NCI-H345 treated with DMSO at 0.1 percent for 48 hours (cell line): Measurements from ENCODE around the gene TMCO4.

Source experiments
- DNase-seq: peaks from one replicate; lab custom pipeline; 2025; ENCODE audit not compliant: unreplicated experiment; lab: John Stamatoyannopoulos, UW

TMCO4 gene

DNA sequence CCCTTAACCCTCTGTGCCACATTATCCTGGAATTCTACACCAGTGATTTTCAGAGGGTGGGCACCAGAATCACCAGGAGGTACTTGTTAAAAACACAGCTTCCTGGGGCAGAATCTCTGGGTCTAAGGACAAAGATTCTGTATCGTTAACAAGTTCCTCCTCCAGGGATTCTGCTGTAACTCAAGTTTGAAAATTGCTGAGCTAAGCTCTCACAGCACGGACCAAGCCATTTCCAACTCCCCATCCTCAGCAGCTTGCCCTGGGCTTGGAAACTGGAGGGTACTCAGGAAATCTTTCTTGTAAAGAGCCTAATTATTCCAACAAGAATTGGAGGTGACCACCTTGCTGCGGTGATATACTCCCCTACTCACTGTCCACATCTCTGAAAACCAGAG is 48.8 kb downstream of the TMCO4 start:
- no peak for DNase-seq

DNA sequence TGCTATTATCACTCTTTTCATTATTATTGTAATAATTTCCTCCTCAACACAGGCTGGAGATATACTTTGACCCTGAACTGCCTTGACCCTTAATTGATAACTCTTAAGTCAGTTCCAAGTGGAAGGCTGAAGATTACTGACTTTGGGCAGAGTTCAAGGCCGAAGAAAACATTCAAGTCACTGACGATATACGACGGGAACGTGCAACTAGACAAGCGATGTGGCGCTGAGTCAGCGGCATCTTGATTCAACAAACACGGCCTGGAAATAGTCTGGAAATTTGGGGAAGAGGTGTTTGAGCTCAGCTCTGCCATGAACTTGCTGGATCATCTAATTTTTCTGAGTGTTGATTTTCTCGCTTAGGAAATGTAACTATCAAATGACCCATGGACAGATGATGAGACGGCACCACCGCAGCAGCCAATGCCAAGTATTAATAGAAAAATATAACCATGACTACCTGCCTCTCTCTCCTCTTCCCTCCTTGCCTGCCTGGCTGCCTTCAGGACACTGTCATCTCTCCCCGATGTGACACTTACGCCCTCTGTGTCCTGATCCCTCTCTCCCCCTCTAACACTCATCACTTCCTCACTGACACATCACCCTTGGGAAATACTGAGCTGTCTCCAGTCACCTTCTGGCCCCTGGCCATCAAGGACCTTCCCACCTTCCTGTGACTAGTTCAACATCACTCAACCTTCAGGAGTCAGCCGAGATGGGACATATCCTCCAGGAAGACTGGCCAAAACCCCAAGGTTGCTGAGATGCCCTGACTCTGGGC is 49.4 kb downstream of the TMCO4 start:
- no peak for DNase-seq

DNA sequence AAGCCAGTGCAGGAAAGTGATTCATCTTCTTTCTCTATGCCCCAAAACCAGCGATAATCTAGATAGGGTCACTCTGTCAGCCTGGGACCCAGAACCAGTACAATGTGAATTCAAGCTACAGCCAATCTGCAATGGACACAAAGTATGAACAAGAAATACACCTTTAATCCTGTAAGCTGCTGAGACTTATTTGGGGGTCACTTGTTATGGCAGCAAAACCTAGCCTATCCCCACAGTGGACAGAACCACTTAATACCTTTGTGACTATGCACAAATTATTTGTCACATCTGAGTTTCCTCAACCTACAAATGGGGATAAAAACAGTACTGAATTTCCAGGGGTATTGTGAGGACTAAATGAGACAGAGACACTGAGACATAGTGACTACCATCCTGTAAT is 50.0 kb downstream of the TMCO4 start:
- DNase-seq, result no peak

DNA sequence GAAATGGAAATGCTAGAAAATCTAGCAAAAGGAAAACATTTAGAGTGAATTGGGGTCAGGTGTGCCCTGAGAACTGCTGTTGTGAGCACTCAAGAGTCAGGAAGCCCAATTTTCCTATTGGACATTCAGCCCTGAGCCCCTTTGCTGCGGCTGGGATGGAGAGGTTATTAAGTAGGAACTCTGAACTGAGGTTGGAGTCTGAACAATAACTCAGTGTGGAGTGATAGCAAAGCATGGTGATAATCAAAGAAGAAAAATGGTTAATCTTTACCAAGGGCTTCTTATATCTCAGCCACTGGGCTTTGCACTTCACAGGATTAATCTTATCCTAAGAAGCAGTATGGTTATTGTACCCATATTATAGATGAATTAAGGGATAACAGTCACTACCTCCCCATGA is 52.0 kb downstream of the TMCO4 start:
- DNase-seq, result no peak

DNA sequence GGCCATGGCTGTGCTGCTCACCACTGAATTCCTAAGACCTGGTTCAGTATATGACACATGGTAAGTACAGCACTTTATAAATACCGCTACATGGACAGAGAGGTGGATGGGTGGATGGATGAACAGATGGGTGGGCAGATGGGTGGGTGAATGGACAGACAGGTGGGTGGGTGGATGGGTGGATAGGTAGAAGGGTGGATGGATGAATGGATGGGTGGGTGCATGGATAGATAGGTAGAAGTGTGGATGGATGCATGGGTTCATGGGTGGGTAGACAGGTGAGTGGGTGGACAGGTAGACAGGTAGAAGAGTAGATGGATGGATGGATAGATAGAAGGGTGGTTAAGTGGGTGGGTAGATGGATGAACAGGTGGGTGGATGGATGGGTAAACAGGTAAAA is 54.8 kb downstream of the TMCO4 start:
- no peak for DNase-seq

DNA sequence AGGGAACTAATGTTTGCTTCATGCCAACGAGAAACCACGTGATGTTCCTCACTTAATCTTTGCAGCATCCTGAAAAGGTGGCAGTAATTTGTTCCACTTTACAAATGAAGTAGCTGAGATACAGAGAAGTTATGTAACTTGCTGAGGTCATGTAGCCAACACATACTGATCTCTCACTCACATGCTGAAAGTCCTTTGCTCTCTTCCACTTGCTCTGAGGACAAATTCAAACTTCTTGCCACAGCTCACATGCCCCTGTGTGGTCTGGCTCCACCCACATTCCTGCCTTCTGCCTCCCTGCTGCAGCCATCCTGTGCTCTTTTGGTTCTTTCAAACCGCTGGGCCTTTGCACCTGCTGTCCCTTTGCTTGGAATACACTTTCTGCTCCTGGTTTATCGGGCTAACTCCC is 55.4 kb downstream of the TMCO4 start:
- no peak for DNase-seq

DNA sequence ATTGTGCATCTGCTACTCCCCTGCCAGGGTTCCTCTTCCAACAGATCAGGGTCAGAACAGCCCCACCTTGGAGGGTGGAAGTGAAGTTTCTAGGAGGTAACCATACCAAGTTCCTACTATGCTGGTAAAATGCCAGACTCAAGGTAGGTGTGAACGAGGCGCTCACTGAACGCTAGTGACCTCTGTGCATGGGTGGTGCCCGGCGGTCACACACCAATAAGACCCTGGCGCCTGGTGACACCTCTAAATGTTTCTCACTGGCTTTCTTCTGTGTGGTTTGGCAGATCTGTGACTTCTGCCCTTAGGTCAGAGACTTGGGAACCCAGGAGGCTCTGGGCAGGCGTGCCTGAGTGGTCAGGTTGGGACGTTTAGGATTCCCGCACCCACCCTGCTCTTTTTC is 55.9 kb downstream of the TMCO4 start:
- DNase-seq, result no peak

DNA sequence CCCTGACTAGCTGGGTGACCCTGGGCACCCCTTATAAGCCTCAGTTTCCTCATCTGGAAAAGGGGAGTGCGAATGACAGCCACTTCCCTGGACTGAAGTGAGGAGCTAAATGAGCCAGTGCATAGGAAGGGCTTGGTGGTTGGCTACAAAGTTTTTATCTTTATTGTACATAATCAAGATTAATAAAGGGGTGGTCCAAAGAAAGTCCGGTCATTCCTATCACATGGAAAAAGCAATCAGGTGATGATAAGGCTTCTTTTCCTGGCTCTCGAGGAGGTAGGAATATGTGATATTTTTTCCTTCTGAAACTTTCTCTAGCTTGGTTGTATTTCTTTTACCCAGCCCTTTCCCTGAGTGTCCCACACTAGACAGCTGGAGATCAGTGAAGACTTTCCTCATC is 56.5 kb downstream of the TMCO4 start:
- DNase-seq, result no peak

DNA sequence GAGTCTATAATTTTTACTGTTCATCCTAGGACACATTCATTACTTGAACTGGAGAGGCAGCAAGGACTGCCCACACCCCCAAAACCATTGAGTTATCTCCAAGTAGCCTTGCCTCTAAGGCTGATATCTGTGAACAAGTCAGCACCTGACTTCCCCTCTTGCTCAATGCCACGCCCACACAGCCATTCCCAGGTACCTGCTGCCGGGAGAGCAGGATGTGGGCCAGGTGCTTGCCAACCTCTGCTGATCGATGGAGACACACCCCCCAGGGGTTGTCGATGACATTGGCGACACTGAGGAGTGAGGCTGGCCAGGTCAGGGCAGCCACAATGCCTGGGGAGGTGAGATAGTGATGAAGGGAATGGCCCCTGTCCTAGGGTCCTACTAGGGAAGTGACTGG is 60.1 kb downstream of the TMCO4 start:
- no peak for DNase-seq

DNA sequence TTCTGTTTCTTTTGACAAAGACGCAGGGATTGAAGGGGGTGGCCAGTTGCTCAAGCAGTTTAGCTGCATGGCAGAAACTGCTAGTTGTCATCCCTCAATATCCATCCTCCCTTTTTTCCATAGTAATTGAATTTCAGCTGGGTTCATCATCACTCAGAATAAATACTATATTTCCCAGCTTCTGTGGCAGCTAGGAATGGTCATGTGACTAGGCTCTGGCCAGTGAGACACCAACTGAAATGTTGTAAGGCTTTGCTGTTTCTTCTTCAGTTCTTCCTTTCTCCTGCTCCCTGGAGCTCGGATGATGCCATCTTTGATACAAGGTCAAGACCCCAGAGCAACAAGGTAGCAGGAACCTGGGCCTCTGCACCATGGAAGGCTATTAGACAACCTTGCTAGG is 61.0 kb downstream of the TMCO4 start:
- no peak for DNase-seq

DNA sequence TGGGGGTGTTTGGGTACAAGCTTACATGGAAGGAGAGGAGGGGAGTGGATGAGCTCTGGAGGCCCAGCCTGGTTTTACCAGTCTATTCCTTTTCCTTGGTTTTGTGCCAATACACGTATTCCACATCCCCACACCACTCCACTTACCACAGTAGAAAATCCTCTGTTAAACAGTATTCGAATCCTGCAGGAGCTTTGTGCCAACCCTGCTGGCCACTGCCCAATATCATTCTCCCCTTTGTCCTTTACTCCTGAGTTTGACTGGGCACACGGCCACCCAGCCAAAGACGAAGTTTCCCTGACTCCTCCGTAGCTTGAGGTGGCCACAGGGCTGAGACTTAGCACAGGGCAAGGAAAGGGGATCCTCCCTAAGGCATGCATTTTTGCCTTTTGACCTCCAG is 61.6 kb downstream of the TMCO4 start:
- no peak for DNase-seq

DNA sequence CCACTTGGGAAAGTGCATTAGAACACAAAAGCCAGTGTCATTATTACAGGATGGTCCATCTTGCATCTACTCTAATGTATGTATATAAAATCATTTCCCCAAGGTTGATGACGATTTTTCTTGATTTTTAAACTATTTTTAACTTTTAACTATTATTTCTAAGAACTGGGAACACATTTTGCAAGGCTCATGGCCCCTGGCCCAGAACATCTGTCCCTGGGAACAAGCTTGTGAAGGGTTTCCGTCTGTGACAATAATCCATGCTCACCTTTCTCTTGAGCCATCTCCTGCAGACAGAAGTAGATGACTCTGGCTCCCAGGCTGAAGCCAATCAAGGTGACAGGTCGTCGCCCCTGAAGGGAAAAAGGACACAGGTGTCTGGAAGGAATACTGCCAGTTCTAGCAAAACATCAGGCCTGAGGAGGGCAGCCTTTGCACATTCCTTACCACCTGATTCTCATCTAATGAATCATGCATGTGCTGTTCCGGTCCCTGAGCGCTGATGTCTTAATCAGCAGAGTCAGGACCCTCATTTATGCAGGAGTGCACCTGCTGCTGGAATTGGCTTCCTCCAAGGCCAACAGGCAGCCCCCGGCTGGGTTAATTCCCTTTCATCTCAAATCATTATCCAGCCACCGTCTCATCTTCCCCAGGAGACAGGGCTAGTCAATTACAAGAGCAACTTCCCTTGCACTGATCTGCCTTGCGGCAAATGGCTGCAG is 62.5 kb downstream of the TMCO4 start:
- no peak for DNase-seq

DNA sequence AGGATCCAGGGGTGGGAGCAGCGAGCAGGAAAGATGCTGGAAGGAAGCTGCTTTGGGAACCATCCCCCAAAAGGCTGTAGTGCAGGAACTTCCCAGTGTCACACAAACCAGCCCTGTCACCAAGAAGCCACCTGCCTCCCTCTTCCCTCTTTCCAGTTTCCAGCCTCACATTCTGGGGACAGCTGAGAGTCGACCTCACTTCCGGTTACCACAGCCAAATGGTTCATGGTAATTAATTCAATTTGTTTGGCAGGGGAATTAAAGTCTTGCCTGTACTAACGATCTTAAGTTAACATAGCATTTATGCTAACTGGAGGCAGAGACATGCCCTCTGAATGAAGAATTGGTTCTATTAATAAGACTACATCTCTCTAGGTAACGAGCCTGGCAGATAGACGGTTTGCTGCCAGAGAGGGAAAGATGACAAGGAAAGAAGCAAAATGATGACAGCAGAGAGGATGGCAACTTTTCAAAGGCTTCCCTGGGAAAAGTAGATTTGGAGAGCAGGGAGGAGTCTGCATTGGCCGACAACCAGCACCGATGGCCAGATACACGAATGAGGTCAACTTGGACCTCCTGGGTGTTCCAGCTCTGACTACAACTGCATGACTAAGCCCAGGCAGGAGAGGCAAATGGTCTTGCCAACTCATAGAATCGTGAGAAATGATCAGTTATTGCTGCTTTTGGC is 64.1 kb downstream of the TMCO4 start:
- DNase-seq, result no peak

DNA sequence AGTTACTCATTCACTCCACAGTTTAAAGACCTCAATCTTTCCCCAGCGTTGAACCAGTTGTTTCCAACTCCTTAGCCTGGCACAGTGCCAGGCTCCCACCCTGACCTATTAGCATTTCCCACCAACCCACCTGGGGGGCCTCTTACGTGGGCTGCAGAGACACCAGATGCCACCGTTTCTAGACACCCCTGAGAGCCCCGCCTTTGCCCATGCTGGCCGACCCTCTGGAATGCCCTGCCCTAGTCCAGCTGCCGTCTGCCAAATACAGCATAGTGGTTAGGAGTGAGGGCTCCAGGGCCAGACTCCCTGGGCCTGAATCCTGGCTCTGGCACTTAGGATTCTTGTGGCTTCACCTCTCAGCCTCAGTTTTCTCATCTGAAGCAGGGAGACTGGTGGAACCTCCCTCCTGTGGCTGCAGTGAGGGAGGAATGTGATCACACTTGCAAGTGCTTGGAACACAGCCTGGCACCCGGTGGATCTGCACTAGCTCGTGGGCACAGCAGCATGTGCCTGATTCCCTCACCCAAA is 65.2 kb downstream of the TMCO4 start:
- no peak for DNase-seq

DNA sequence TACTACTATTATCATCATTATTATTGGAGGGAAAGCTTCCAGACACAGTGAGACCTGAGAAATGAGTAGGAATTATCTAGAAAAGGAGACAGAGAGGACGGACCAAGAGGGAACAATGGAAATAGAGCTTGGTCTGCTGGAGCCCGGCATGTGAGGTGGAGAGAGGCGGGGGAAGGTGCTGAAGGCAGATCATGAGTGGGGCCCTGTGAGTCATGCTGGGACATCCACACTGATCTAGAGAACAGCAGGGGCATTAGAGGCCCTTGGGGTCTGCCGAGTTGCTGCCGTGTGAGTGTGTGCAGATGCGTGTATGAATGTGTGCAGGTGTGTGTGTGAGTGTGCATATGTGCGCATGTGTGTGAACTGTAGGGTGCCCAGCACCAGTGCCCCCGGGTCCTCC is 65.7 kb downstream of the TMCO4 start:
- DNase-seq, result no peak

DNA sequence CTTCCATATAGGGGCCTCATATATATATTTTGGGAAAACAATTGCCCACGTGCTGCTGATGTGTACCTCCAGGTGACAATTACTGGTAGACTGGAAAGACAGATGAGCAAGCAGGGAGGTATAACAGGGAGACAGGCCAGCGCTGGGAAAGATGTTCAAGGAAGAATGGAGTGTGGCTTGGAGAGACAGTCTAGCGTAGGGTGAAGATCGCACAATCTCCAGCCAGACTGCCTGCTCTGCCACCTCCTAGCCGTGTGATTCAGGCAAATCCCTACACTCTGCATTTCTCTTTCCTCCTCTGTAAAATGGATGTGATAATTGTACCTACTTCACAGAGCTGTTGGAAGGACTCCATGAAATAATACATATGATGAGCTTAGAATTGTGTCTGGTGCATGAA is 66.1 kb downstream of the TMCO4 start:
- DNase-seq, result no peak

DNA sequence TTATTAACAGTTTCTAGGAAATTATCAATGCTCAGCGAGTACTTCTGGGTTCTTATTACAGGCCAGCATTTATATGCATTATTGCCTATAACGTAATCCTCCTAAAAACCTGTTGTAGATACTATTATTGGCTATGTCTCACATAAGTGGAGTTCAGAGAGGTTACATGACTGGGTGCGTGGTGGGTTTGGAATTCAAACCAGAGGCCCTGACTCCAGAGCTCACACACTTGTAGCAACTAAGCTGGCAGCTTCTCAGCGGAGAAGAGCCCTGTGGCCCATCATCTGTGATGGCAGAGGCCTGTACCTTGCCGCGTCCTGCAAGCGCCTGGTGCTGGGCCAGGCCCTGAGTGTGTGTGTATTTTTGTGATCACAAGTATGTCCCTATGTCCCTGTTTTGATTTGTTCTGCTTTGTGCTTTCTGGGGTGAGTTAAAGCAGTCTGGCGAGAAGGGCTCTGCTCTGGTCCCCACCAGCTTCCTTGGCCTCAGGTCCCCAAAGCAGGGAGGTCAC is 68.3 kb downstream of the TMCO4 start:
- no peak for DNase-seq

DNA sequence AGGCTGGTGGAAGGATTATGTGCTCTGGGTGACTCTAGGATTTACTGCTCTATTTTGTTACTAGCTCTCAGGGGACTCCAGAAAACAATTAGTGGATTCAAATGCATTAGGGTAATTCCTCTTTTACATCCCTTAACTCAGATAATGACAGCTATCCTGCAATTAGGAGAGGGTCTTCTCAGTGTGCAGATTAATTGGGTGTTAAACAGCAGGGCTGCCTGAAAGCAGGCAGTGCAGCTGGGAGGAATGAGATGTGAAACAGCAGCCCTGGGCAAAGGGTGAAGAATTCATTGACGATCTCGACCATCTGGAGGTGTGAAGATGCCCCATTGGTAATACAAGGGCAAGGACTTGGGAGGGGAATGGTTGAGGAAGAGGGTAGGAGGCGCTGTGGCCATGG is 68.9 kb downstream of the TMCO4 start:
- DNase-seq, result no peak

DNA sequence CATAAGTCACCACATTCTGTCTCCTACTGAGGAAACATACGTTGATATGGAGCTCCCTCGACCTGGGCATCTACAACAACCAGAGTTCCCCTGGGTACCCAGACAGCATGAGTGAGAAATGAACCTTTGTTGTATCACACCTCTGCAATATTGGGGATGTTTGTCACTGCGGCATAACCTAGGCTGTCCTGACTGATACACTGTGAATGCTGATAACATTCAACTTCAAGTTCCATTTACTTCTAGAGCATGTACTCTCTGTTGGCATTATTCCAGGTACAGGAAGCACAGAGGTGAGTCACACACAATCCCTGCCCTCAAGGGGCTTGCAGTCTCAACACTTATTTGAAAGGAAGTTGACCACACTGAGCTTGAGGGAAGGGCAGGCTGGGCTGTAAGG is 69.5 kb downstream of the TMCO4 start:
- DNase-seq, result no peak

DNA sequence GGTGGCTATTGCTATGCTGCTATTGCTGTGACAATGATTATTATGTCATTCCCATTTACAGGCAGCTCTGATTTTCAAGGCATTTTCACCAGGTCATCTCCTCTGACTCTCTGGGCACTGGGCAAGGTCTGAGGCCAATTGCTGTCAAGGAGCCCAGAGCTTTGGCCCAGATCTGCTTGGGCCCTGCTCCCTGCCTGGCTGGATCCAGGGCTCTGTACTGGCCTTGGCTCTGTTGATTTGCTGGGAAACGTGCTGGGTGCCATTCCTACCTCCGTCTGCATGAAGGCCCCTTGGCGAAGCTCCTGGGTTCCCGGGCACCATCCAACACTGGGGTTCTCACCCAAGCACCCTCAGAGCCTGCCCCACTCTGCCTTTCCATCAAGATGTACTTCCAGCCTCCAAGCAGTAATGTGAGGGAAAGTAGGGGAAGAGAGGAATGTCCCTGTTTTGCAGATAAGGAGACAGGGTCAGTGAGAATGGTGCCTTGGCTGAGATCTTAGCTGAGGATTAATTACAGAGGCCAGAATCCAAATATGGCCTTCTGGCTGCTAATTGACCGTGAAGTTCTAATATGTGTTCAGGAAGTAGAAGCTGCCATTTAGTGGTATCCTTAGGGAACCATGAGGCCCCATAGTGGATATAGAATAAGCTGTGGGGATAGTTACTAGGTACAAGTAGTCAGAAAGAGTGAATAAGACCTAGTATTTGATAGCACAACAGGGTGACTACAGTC is 71.1 kb downstream of the TMCO4 start:
- no peak for DNase-seq

DNA sequence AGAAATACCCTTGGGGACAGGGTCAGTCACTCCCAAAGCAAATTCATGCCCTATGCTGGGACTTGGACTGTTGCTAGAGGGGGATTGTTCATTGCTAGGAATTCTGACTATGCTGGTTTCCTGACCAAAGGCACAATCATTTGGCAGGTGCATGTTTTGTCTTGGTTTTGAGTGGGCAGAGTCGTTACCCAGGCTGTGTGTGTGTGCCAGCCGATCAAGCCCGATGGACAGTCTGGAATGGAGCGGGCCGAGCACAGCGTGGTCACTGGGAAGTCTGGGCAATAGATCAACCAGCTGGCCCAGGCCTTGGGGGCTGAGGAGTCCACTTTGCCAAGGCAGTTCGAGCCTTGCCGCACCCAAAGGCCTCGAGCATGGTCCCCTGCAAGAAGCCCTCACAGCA is 74.1 kb downstream of the TMCO4 start:
- no peak for DNase-seq
